AG09309 (cell line): ENCODE results near the gene MYO10.

Experiments
- DNase-seq: peaks from one replicate; pipeline ENCODE4 v3.0.0-alpha.2; 2010; ENCODE audit warnings: low read depth
- H3K4me3 ChIP-seq: 2 replicates; pipeline ENCODE4 v1.5.1; 2011; ENCODE audit warnings: mild to moderate bottlenecking, low read depth, low read length, moderate library complexity; ENCODE audit not compliant: control insufficient read depth
- CTCF ChIP-seq: IDR thresholded peaks from 2 replicates; pipeline ENCODE4 v1.5.1; 2011; ENCODE audit warnings: mild to moderate bottlenecking, low read depth, low read length, inconsistent platforms; ENCODE audit not compliant: insufficient read depth, control insufficient read depth; ENCODE audit errors: missing control alignments

The MYO10 gene

GRCh38 chr5:16891033-16891432, 45.1 kb downstream of the MYO10 start:
- H3K4me3 ChIP-seq = no peak overlapping the region
- no peak for DNase-seq
- TF ChIP-seq CTCF = no peak

- H3K4me3 ChIP-seq = no peak overlapping the region
- no peak for DNase-seq
- TF ChIP-seq CTCF = no peak
These were observed 46.0 kb downstream of the MYO10 start for GRCh38 chr5:16889972-16890519.

- H3K4me3 ChIP-seq = no peak overlapping the region
- TF ChIP-seq CTCF = no peak
- DNase-seq = peak; percentile 75
These were observed 46.7 kb downstream of the MYO10 start for GRCh38 chr5:16889203-16889971.

- DNase-seq = no peak
- TF ChIP-seq CTCF = no peak
- no peak overlapping the region for H3K4me3 ChIP-seq
These were observed 47.4 kb downstream of the MYO10 start for GRCh38 chr5:16888694-16889124.

- TF ChIP-seq CTCF = no peak
- H3K4me3 ChIP-seq = no peak overlapping the region
- DNase-seq = no peak
These were observed 49.2 kb downstream of the MYO10 start for GRCh38 chr5:16886793-16887345.

GRCh38 chr5:16886366-16886736, 49.7 kb downstream of the MYO10 start:
- TF ChIP-seq CTCF = no peak
- DNase-seq = peak; percentile 93
- no peak overlapping the region for H3K4me3 ChIP-seq
